Gastroesophageal sphincter (tissue), 3 donors: ENCODE results near the gene TNNI3K.

Experiments
- POLR2A ChIP-seq, 2 donors: fragments of 450-650 bp; IDR thresholded peaks; one replicate each; pipeline ENCODE4 v1.6.1; 2017; ENCODE audit warnings: antibody characterized with exemption in 2 of 2, mild to moderate bottlenecking in 2 of 2, moderate library complexity in 1 of 2
- TF ChIP-seq, protein P1 (sequence below), 4 experiments: fragments of 200-600 bp in 2 of 4; fragments of 450-650 bp in 2 of 4; sonication (generic) in 1 of 4; IDR thresholded peaks; one replicate each; pipeline ENCODE4 v1.5.1; 2017 to 2019; ENCODE audit warnings: antibody characterized with exemption in 4 of 4, mild to moderate bottlenecking in 2 of 4, moderate library complexity in 2 of 4

DNA sequence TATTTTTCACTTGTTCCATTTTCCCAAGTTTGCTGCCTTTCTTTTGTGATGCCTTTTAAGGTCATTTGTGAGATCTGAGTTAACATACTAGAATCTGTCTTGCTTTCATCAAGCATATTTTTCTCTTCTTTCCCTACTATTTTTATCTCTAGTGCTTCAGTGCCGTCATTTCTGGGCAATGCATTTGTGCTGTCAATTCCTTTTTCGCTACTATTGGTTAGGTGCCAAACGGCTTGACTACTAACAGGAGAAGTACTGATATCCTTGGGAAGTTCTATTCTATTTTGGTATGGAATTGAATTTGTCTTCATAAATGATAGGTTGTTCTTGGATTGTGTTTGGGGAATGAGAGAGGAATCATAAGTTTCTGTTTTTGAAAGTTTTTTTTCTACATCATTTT lies 235.1 kb downstream of the TNNI3K start:
- TF ChIP-seq, protein P1, sequence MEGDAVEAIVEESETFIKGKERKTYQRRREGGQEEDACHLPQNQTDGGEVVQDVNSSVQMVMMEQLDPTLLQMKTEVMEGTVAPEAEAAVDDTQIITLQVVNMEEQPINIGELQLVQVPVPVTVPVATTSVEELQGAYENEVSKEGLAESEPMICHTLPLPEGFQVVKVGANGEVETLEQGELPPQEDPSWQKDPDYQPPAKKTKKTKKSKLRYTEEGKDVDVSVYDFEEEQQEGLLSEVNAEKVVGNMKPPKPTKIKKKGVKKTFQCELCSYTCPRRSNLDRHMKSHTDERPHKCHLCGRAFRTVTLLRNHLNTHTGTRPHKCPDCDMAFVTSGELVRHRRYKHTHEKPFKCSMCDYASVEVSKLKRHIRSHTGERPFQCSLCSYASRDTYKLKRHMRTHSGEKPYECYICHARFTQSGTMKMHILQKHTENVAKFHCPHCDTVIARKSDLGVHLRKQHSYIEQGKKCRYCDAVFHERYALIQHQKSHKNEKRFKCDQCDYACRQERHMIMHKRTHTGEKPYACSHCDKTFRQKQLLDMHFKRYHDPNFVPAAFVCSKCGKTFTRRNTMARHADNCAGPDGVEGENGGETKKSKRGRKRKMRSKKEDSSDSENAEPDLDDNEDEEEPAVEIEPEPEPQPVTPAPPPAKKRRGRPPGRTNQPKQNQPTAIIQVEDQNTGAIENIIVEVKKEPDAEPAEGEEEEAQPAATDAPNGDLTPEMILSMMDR (IDR thresholded peaks at IDR 0.05): no peak
- TF ChIP-seq POLR2A (IDR thresholded peaks at IDR 0.05): no peak
